GM12878 (cell line): ENCODE results near the gene RALGPS1.
A peak's percentile ranks its signal among the peaks of the same experiment; 100 is the strongest.

ENCODE experiments used
- CEBPB ChIP-seq, 2 experiments: fragments of 150-350 bp in 1 of 2; IDR thresholded peaks; 2 replicates each; pipeline ENCODE4 v1.6.1; 2012 to 2014; ENCODE audit warnings: low read depth in 2 of 2, low read length in 2 of 2, borderline replicate concordance in 1 of 2, inconsistent platforms in 1 of 2
- CREB1 ChIP-seq: IDR thresholded peaks from 2 replicates; pipeline ENCODE4 v1.6.1; 2012; ENCODE audit warnings: low read depth, mild to moderate bottlenecking, inconsistent platforms
- CTCF ChIP-seq, 3 experiments: IDR thresholded peaks in 2 of 3; conservative IDR thresholded peaks in 1 of 3; 2 replicates each; pipeline ENCODE4 v1.5.1; 2011; ENCODE audit warnings: low read depth in 3 of 3, low read length in 3 of 3, mild to moderate bottlenecking in 3 of 3, control low read depth in 2 of 3, moderate library complexity in 2 of 3, inconsistent platforms in 1 of 3, mixed read lengths in 1 of 3; ENCODE audit not compliant: control insufficient read depth in 2 of 3, insufficient read depth in 1 of 3; ENCODE audit errors: extremely low read depth in 1 of 3
- CUX1 ChIP-seq: IDR thresholded peaks from 2 replicates; pipeline ENCODE4 v1.6.1; 2012; ENCODE audit warnings: improper control_type of control experiment, low read depth, low read length; ENCODE audit not compliant: insufficient replicate concordance
- EGR1 ChIP-seq, 2 experiments: IDR thresholded peaks; 1 replicate in 1 of 2; 2 replicates in 1 of 2; pipeline ENCODE4 v1.6.1; 2011 to 2012; ENCODE audit warnings: low read depth in 2 of 2, low read length in 2 of 2, borderline replicate concordance in 1 of 2, mild to moderate bottlenecking in 1 of 2, moderate library complexity in 1 of 2
- EZH2 ChIP-seq: IDR thresholded peaks from 2 replicates; pipeline ENCODE4 v1.6.1; 2012; ENCODE audit warnings: low read depth, mild to moderate bottlenecking, control low read depth, inconsistent platforms, low read length, borderline replicate concordance; ENCODE audit not compliant: control insufficient read depth
- JUNB ChIP-seq: IDR thresholded peaks from 2 replicates; pipeline ENCODE4 v1.6.1; 2016; ENCODE audit warnings: antibody characterized with exemption, mild to moderate bottlenecking
- NR2F1 ChIP-seq: fragments of 450-650 bp; conservative IDR thresholded peaks from 2 replicates; pipeline ENCODE4 v1.6.1; 2017; ENCODE audit warnings: mild to moderate bottlenecking
- POLR2A ChIP-seq: IDR thresholded peaks from 2 replicates; pipeline ENCODE4 v1.6.1; 2011; ENCODE audit warnings: low read depth, mild to moderate bottlenecking, low read length
- SIN3A ChIP-seq: IDR thresholded peaks from 2 replicates; pipeline ENCODE4 v1.6.1; 2012; ENCODE audit warnings: low read depth, low read length, improper control_type of control experiment
- SMC3 ChIP-seq: IDR thresholded peaks from 2 replicates; pipeline ENCODE4 v1.6.1; 2011; ENCODE audit warnings: low read length, improper control_type of control experiment, borderline replicate concordance
- SP1 ChIP-seq: IDR thresholded peaks from one replicate; pipeline ENCODE4 v1.6.1; 2011; ENCODE audit warnings: low read depth, low read length
- SPI1 ChIP-seq: IDR thresholded peaks from 2 replicates; pipeline ENCODE4 v1.6.1; 2011; ENCODE audit warnings: low read depth, mild to moderate bottlenecking, low read length, moderate library complexity, borderline replicate concordance; ENCODE audit not compliant: insufficient read depth
- ZSCAN29 ChIP-seq: fragments of 450-650 bp; IDR thresholded peaks from 2 replicates; pipeline ENCODE4 v1.6.1; 2017; ENCODE audit warnings: mild to moderate bottlenecking, moderate library complexity

- TF ChIP-seq SP1 (no peak), EZH2 (no peak), CTCF (IDR thresholded peaks at IDR 0.05 in 2 of 3, conservative IDR thresholded peaks at IDR 0.05 in 1 of 3; ENCODE audit: control insufficient read depth in 2 of 3, extremely low read depth in 1 of 3, insufficient read depth in 1 of 3, low read depth in 3 of 3, low read length in 3 of 3) (peak in 1 of 3 experiments; percentile 8; a peak in 1 of 6 replicates), POLR2A (no peak), EGR1 (IDR thresholded peaks at IDR 0.05; ENCODE audit: borderline replicate concordance in 1 of 2, low read depth in 2 of 2, low read length in 2 of 2) (no peak), CEBPB (IDR thresholded peaks at IDR 0.05; ENCODE audit: borderline replicate concordance in 1 of 2, low read depth in 2 of 2, low read length in 2 of 2) (no peak), NR2F1 (no peak), JUNB (no peak), SPI1 (no peak), CUX1 (no peak), CREB1 (no peak), SMC3 (no peak), ZSCAN29 (no peak), SIN3A (no peak)
These were observed 217.8 kb downstream of the RALGPS1 start for GRCh38 chr9:127132375-127132774.
